Effector CD4-positive, alpha-beta T cell (primary cell): ENCODE measurements around the gene RIC8A.
A peak's percentile ranks its signal among the peaks of the same experiment; 100 is the strongest.
"Not testable (repeated sequence)": the region's sequence is repeated elsewhere in the genome, so short reads cannot be mapped to it uniquely, and the experiment has no call there.

Source experiments
- DNase-seq: peaks from one replicate; pipeline ENCODE4 v3.0.0-alpha.2; 2020

Gene RIC8A

GRCh38 chr11:220641-221215 lies 13.2 kb downstream of the RIC8A start:
- DNase-seq, result not testable (repeated sequence)

GRCh38 chr11:221539-221938 lies 14.0 kb downstream of the RIC8A start:
- DNase-seq, result no peak

GRCh38 chr11:221998-222789 lies 14.7 kb downstream of the RIC8A start:
- no peak for DNase-seq

- DNase-seq, result no peak
These were observed 15.7 kb downstream of the RIC8A start for GRCh38 chr11:223026-223789.

GRCh38 chr11:223884-224283 lies 16.4 kb downstream of the RIC8A start:
- DNase-seq, result no peak

GRCh38 chr11:224424-224823 lies 16.9 kb downstream of the RIC8A start:
- no peak for DNase-seq

- DNase-seq, result no peak
These were observed 18.4 kb downstream of the RIC8A start for GRCh38 chr11:225734-226453.

- DNase-seq, result no peak
These were observed 20.4 kb downstream of the RIC8A start for GRCh38 chr11:227824-228379.

GRCh38 chr11:230431-230830 lies 22.9 kb downstream of the RIC8A start:
- DNase-seq, result no peak

GRCh38 chr11:232783-233565 lies 25.5 kb downstream of the RIC8A start:
- DNase-seq, result no peak

- no peak for DNase-seq
These were observed 27.7 kb downstream of the RIC8A start for GRCh38 chr11:235180-235579.

- DNase-seq, result no peak
These were observed 28.1 kb downstream of the RIC8A start for GRCh38 chr11:235609-235996.

- peak; percentile 83 for DNase-seq
These were observed 28.7 kb downstream of the RIC8A start, which contains the start of gene SIRT3 for GRCh38 chr11:235997-236773. Gene SIRT3, minus strand, starts transcription at chr11:236342. Its CDS starts 14 bp downstream, at chr11:236328.

GRCh38 chr11:236774-237767 lies 29.6 kb downstream of the RIC8A start, which contains the start of gene PSMD13:
Gene PSMD13, plus strand, starts transcription at chr11:236976. Its CDS starts 74 bp downstream, at chr11:237050.
- peak; percentile 82 for DNase-seq

- DNase-seq, result not testable (repeated sequence)
These were observed 30.8 kb downstream of the RIC8A start for GRCh38 chr11:238346-238745.

- no peak for DNase-seq
These were observed 32.8 kb downstream of the RIC8A start for GRCh38 chr11:240315-240714.

- DNase-seq, result no peak
These were observed 34.1 kb downstream of the RIC8A start for GRCh38 chr11:241634-242033.

GRCh38 chr11:244376-244775 lies 36.9 kb downstream of the RIC8A start:
- no peak for DNase-seq

- no peak for DNase-seq
These were observed 41.6 kb downstream of the RIC8A start for GRCh38 chr11:249062-249461.

GRCh38 chr11:250274-250673 lies 42.8 kb downstream of the RIC8A start:
- DNase-seq, result no peak
